RWPE1 (cell line): ENCODE results near the gene BRD3OS.
A peak's percentile ranks its signal among the peaks of the same experiment; 100 is the strongest.

ENCODE experiments used
- CTCF ChIA-PET: fragments of 350-600 bp; sonication (Branson Sonifier 250); formaldehyde crosslinking; extraction: SDS; loops from one replicate; lab custom pipeline; 2021; lab: Yijun Ruan, JAX
- POLR2A ChIA-PET: fragments of 400-600 bp; formaldehyde crosslinking; extraction: SDS; loops from one replicate; lab custom pipeline; 2020; ENCODE audit warnings: antibody characterized with exemption; ENCODE audit not compliant: low non-redundant PET; lab: Yijun Ruan, JAX
- DNase-seq: peaks from one replicate; pipeline ENCODE4 v3.0.0; 2012; ENCODE audit warnings: low spot score
- H3K27ac ChIP-seq: fragments of 450-650 bp; 2 replicates; pipeline ENCODE4 v1.5.1; 2017
- TF ChIP-seq, protein P1 (sequence below): fragments of 450-650 bp; conservative IDR thresholded peaks from 2 replicates; pipeline ENCODE4 v1.5.1; 2017; ENCODE audit warnings: low read depth, mild to moderate bottlenecking

BRD3OS gene

DNA sequence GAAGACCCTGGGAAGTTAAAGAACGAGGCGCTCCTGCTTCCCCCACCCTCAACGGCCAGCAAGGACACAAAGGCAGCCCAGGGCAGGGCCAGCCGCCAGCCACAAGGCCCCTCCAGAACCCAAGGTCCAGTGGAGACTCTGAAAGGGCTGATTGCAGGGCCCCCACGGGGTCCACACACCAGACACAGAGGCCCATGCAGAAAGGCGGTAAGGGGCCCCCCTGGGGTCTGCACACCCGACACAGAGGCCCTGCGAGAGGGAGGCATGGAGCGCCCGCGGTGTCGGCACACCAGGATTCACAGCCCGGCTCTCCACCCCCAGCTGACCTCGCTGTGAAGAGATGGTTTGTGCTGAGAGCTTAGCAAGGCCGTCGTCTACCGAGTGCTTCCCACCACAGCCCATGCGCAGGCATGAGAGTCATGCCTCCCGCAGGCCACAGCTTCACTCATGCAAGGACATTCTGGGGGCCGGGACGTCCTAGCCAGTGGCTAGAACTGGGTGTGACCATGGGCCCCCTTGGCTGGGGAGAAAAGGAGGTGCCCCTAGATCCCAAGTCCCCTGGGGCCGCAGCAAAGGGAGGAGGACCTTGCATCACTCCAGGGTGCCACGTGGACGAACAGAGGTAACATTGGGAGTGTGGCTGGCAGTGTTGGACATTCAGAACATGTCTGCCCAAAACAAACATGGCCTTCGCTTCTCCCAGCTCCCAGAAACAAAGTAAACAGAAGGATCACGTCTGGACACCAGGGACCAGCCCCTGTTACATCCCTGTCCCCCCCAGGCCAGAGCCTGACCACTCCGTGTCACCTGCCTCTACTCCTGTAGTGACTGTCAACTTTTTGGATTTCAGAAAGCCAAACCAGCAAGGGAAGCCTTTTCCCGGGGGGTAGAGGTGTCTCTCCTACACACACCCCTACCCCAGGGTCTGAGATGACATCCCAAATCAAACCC, 32.7 kb downstream of the BRD3OS start:
- no peak for DNase-seq
- TF ChIP-seq, protein P1, sequence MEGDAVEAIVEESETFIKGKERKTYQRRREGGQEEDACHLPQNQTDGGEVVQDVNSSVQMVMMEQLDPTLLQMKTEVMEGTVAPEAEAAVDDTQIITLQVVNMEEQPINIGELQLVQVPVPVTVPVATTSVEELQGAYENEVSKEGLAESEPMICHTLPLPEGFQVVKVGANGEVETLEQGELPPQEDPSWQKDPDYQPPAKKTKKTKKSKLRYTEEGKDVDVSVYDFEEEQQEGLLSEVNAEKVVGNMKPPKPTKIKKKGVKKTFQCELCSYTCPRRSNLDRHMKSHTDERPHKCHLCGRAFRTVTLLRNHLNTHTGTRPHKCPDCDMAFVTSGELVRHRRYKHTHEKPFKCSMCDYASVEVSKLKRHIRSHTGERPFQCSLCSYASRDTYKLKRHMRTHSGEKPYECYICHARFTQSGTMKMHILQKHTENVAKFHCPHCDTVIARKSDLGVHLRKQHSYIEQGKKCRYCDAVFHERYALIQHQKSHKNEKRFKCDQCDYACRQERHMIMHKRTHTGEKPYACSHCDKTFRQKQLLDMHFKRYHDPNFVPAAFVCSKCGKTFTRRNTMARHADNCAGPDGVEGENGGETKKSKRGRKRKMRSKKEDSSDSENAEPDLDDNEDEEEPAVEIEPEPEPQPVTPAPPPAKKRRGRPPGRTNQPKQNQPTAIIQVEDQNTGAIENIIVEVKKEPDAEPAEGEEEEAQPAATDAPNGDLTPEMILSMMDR: no peak
- H3K27ac ChIP-seq: peak overlapping the region; percentile 96
- POLR2A ChIA-PET: no interaction called here
- CTCF ChIA-PET: interaction anchor here (0.6 kb wide), 1 partner anchor 172 kb away, joined by 3 read pairs; no protein-coding TSS in a partner anchor

DNA sequence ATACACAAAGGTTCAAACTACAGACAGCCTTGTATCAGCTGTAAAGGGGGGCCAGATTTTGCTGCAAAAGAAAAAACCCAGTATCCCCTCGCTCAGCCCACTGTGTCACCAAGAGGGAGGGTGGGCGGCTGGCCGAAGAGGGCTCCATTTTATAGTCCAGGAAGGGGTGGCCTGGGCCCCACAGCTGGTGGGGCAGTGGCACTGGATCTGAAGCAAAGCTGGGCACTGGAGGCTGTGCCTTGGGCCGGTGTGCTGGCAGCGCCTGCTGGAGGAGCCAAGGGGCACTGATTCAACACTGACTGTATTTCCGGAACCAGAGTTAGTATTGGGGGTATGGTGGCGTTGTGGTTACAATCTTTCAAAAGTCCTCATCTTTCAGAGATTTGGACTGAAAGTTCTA, 33.4 kb downstream of the BRD3OS start:
- peak; percentile 71 for DNase-seq
- CTCF ChIA-PET: no interaction called here
- peak overlapping the region; percentile 96 for H3K27ac ChIP-seq
- TF ChIP-seq, protein P1: no peak; the same call in 1 of the 2 replicates
- POLR2A ChIA-PET: no interaction called here

DNA sequence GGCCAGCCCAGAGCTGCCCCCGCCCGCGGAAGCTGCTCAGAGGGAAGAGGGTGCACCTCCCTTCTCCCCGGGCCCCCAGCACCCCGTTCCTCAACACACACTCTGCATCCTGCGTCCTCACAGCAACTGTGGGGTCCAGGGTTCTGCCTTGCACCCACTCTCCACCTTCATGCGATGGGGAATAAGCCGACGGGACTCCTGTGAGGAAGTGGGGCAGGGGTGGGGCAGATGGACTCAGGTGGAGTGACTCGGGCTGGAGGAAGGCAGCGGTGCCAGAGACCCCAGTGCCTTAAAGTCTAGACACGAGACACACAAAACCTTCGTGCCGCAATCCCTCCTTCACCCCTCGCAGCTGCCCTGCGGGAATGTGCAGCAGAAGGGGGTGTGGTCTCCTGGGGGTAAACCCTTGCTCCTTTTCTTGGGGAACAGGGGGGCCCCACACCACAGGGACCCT, 33.9 kb downstream of the BRD3OS start:
- ChIA-PET POLR2A (no interaction called here), CTCF (no interaction called here)
- H3K27ac ChIP-seq: peak overlapping the region; percentile 96
- DNase-seq: no peak
- TF ChIP-seq, protein P1: no peak

DNA sequence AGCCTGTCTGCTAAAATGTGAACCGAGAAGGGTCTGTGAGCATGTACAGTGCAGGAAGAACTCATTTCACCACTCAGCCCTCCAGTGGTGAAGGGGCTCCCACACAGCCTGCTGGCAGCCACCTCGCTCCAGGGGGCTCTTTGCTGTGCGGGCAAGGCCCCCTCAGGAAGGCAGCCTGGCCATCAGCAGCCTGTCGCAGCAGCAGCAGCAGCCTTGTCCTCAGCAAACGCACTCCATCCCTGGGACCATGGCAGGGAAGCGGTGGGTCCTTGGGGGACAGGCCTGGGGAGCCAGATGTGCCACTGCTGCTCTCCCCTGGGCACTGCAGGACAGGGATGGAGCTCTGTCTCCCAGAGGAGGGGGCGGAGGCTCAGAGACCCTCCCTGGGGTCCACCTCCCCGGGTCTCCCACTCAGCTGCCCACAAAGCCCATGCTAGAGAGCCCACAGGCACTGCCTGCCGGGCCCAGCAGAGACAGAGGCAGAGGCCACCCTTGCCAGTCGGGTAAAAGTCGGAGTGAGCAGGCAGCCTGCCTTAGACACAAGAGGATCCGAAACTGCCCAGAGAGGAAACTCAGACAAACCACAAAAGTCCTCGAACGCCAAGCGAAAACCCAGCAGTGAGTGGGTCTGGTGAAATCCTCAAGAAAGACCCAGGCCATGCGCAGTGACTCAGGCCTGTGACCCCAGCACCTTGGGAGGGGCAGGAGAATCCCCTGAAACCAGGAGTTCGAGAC, 34.5 kb downstream of the BRD3OS start:
- no peak for DNase-seq

DNA sequence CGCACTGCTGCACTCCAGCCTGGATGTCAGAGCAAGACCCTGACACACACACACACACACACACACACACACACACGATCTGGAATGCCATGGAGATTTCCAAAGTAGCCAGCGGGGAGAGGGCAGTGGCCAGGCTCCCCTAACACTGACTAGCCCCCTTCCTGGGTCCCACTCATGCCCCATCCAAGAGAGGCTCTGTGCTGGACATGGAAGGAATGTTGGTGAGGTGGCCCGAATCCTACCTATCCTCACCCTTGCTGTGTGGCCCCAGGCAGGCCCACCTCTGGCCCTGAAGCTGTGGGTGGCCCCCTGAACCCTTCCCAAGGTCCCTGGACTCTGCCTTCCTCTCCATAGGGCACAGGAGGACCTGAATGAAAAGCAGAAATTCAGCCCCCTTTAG, 35.3 kb downstream of the BRD3OS start:
- no peak for DNase-seq
- ChIA-PET POLR2A (no interaction called here), CTCF (interaction anchor here (0.5 to 0.6 kb wide), 2 partner anchors 9 to 104 kb away, joined by 4 read pairs; partner anchors contain the start of gene RNU6ATAC)
- peak overlapping the region; percentile 96 for H3K27ac ChIP-seq
- TF ChIP-seq, protein P1: no peak

More for the DNA sequence above, 34.5 kb downstream of the BRD3OS start:
- ChIA-PET POLR2A (no interaction called here), CTCF (no interaction called here)
- peak overlapping the region; percentile 96 for H3K27ac ChIP-seq
- TF ChIP-seq, protein P1: no peak
